SK-N-SH treated with all-trans-retinoic acid at 6 μM for 48 hours (cell line): ENCODE data around the gene CETN1.

Source experiments
- ATAC-seq: fragments of 200-7000 bp; cut with Tn5 transposase; 3 replicates; pipeline ENCODE4 v1.9.1; 2020; ENCODE audit warnings: mild to moderate bottlenecking, moderate library complexity
- ARNTL ChIP-seq: fragments of 450-650 bp; formaldehyde crosslinking; IDR thresholded peaks from 2 replicates; pipeline ENCODE4 v1.5.0; 2020; ENCODE audit warnings: low read depth, mild to moderate bottlenecking, moderate library complexity, borderline replicate concordance
- BACH2 ChIP-seq: fragments of 250-450 bp; sonication (Bioruptor Pico); IDR thresholded peaks from 2 replicates; pipeline ENCODE4 v1.9.0; 2021; ENCODE audit warnings: mild to moderate bottlenecking, borderline replicate concordance
- CSDC2 ChIP-seq: fragments of 250-450 bp; sonication (Bioruptor Pico); IDR thresholded peaks from 2 replicates; pipeline ENCODE4 v1.5.0; 2020; ENCODE audit warnings: mild to moderate bottlenecking, moderate library complexity
- ESRRG ChIP-seq: fragments of 250-450 bp; sonication (Bioruptor Pico); IDR thresholded peaks from 2 replicates; pipeline ENCODE4 v1.6.1; 2021; ENCODE audit warnings: mild to moderate bottlenecking
- GLIS3 ChIP-seq: fragments of 250-450 bp; sonication (Bioruptor Pico); IDR thresholded peaks from 2 replicates; pipeline ENCODE4 v1.5.0; 2020; ENCODE audit warnings: mild to moderate bottlenecking, moderate library complexity
- ISL1 ChIP-seq: fragments of 250-450 bp; sonication (Bioruptor Pico); IDR thresholded peaks from 2 replicates; pipeline ENCODE4 v2.1.2; 2022; ENCODE audit warnings: mild to moderate bottlenecking, moderate library complexity
- OSR1 ChIP-seq: fragments of 250-450 bp; sonication (Bioruptor Pico); IDR thresholded peaks from 2 replicates; pipeline ENCODE4 v1.8.0; 2022; ENCODE audit warnings: moderate library complexity, mild to moderate bottlenecking, inconsistent platforms
- PPARA ChIP-seq: fragments of 250-450 bp; sonication (Bioruptor Pico); IDR thresholded peaks from 2 replicates; pipeline ENCODE4 v1.5.0; 2020; ENCODE audit warnings: mild to moderate bottlenecking, borderline replicate concordance
- RARB ChIP-seq: fragments of 250-450 bp; sonication (Bioruptor Pico); IDR thresholded peaks from 2 replicates; pipeline ENCODE4 v1.8.0; 2021; ENCODE audit warnings: mild to moderate bottlenecking, moderate library complexity
- SNAI2 ChIP-seq: fragments of 250-450 bp; sonication (Bioruptor Pico); IDR thresholded peaks from 2 replicates; pipeline ENCODE4 v1.5.0; 2020; ENCODE audit warnings: mild to moderate bottlenecking, moderate library complexity
- TCF4 ChIP-seq: fragments of 250-450 bp; sonication (Bioruptor Pico); IDR thresholded peaks from 2 replicates; pipeline ENCODE4 v1.8.0; 2021; ENCODE audit warnings: mild to moderate bottlenecking, moderate library complexity, borderline replicate concordance
- TOX ChIP-seq: fragments of 250-450 bp; sonication (Bioruptor Pico); IDR thresholded peaks from 2 replicates; pipeline ENCODE4 v1.8.0; 2021; ENCODE audit warnings: mild to moderate bottlenecking, moderate library complexity, borderline replicate concordance
- ZC3H10 ChIP-seq: fragments of 250-450 bp; sonication (Bioruptor Pico); IDR thresholded peaks from 2 replicates; pipeline ENCODE4 v1.5.1; 2021; ENCODE audit warnings: mild to moderate bottlenecking, moderate library complexity
- ZFP3 ChIP-seq: fragments of 250-450 bp; sonication (Bioruptor Pico); IDR thresholded peaks from 2 replicates; pipeline ENCODE4 v1.5.0; 2020; ENCODE audit warnings: mild to moderate bottlenecking, moderate library complexity
- ZFP30 ChIP-seq: fragments of 450-650 bp; formaldehyde crosslinking; IDR thresholded peaks from 2 replicates; pipeline ENCODE4 v1.5.0; 2022; ENCODE audit warnings: mild to moderate bottlenecking, moderate library complexity
- ZNF565 ChIP-seq: fragments of 450-650 bp; formaldehyde crosslinking; conservative IDR thresholded peaks from 2 replicates; pipeline ENCODE4 v1.5.0; 2020; ENCODE audit warnings: low read depth, mild to moderate bottlenecking, moderate library complexity
- ZNF70 ChIP-seq: fragments of 450-650 bp; formaldehyde crosslinking; IDR thresholded peaks from 2 replicates; pipeline ENCODE4 v1.5.0; 2020; ENCODE audit warnings: mild to moderate bottlenecking, moderate library complexity
- ZNF8 ChIP-seq: fragments of 450-650 bp; formaldehyde crosslinking; IDR thresholded peaks from 2 replicates; pipeline ENCODE4 v1.5.0; 2020; ENCODE audit warnings: mild to moderate bottlenecking, moderate library complexity
- TF ChIP-seq, protein P1 (sequence below): fragments of 250-450 bp; sonication (Bioruptor Pico); IDR thresholded peaks from 2 replicates; pipeline ENCODE4 v1.8.0; 2020; ENCODE audit warnings: mild to moderate bottlenecking, moderate library complexity, borderline replicate concordance
- TF ChIP-seq, protein P2 (sequence below): fragments of 250-450 bp; sonication (Bioruptor Pico); IDR thresholded peaks from 2 replicates; pipeline ENCODE4 v1.5.1; 2020; ENCODE audit warnings: low read depth, mild to moderate bottlenecking, moderate library complexity
- TF ChIP-seq, protein P3 (sequence below): fragments of 250-450 bp; sonication (Bioruptor Pico); IDR thresholded peaks from 2 replicates; pipeline ENCODE4 v1.5.0; 2020; ENCODE audit warnings: mild to moderate bottlenecking, moderate library complexity
- TF ChIP-seq, protein P4 (sequence below): fragments of 250-450 bp; sonication (Bioruptor Pico); IDR thresholded peaks from 2 replicates; pipeline ENCODE4 v1.5.1; 2021; ENCODE audit warnings: mild to moderate bottlenecking, moderate library complexity
- TF ChIP-seq, protein P5 (sequence below): fragments of 250-450 bp; sonication (Bioruptor Pico); IDR thresholded peaks from 2 replicates; pipeline ENCODE4 v1.8.0; 2021; ENCODE audit warnings: low read depth, mild to moderate bottlenecking, moderate library complexity, borderline replicate concordance

The CETN1 gene

DNA sequence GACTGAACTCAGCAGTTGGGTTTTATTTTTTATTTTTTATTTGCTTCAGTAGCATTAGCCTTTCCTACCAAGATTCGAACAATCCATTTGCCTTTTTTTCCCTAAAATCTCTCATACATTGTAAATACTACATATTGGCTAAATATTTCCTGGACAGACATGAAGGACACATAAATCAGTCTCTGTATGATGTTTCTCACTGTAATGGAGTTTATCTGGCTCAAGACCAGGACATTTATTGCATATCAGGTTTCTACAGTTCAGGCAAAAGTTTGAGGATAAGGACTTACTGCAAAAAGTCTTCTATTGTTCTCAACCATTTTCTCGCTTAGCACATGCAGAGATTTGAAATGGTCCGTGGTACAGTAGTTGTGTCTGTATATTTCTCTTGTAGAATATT, 19.9 kb downstream of the CETN1 start:
- no peak for ATAC-seq

DNA sequence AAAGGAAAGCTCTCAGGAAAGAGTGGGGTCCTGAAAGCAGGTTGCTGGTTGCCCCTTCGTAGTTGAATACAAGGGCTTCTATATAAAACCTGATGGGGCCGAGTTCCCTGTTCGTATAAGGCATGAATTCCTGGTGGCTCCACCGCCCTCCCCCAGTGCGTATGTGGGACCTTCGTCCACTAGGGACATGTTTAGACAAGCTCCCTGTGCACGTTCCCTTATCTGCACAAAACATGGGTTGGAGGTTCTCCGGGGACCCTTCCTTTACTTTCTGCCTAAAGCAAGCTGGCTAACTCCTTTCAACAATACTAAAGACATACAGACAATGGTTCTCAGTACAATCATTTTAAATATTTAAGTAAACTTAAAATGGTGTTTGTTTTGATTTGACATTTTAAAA, 24.6 kb downstream of the CETN1 start:
- TF ChIP-seq ZFP30 (CRISPR knock-in tag) (no peak), TOX (CRISPR knock-in tag) (no peak), PPARA (no peak), CSDC2 (no peak), ZNF565 (no peak), ISL1 (CRISPR knock-in tag) (no peak), ZC3H10 (CRISPR knock-in tag) (no peak), RARB (CRISPR knock-in tag) (no peak), GLIS3 (CRISPR knock-in tag) (no peak)
- TF ChIP-seq, protein P1, sequence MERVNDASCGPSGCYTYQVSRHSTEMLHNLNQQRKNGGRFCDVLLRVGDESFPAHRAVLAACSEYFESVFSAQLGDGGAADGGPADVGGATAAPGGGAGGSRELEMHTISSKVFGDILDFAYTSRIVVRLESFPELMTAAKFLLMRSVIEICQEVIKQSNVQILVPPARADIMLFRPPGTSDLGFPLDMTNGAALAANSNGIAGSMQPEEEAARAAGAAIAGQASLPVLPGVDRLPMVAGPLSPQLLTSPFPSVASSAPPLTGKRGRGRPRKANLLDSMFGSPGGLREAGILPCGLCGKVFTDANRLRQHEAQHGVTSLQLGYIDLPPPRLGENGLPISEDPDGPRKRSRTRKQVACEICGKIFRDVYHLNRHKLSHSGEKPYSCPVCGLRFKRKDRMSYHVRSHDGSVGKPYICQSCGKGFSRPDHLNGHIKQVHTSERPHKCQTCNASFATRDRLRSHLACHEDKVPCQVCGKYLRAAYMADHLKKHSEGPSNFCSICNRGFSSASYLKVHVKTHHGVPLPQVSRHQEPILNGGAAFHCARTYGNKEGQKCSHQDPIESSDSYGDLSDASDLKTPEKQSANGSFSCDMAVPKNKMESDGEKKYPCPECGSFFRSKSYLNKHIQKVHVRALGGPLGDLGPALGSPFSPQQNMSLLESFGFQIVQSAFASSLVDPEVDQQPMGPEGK (CRISPR knock-in tag) = no peak
- ATAC-seq = no peak

More for the DNA sequence above, 19.9 kb downstream of the CETN1 start:
- no peak for TF ChIP-seq BACH2 (CRISPR knock-in tag)
- TF ChIP-seq GLIS3 (CRISPR knock-in tag) = no peak
- no peak for TF ChIP-seq ZFP30 (CRISPR knock-in tag)
- TF ChIP-seq ZNF8 = no peak
- no peak for TF ChIP-seq RARB (CRISPR knock-in tag)
- no peak for TF ChIP-seq ESRRG (CRISPR knock-in tag)
- TF ChIP-seq, protein P2, sequence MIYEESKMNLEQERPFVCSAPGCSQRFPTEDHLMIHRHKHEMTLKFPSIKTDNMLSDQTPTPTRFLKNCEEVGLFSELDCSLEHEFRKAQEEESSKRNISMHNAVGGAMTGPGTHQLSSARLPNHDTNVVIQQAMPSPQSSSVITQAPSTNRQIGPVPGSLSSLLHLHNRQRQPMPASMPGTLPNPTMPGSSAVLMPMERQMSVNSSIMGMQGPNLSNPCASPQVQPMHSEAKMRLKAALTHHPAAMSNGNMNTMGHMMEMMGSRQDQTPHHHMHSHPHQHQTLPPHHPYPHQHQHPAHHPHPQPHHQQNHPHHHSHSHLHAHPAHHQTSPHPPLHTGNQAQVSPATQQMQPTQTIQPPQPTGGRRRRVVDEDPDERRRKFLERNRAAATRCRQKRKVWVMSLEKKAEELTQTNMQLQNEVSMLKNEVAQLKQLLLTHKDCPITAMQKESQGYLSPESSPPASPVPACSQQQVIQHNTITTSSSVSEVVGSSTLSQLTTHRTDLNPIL = no peak
- TF ChIP-seq ZNF70 (CRISPR knock-in tag) = no peak
- TF ChIP-seq ZFP3 (CRISPR knock-in tag) = no peak
- no peak for TF ChIP-seq TCF4 (CRISPR knock-in tag)
- TF ChIP-seq OSR1 (CRISPR knock-in tag) = no peak
- no peak for TF ChIP-seq ISL1 (CRISPR knock-in tag)
- TF ChIP-seq ARNTL = no peak
- TF ChIP-seq, protein P3, sequence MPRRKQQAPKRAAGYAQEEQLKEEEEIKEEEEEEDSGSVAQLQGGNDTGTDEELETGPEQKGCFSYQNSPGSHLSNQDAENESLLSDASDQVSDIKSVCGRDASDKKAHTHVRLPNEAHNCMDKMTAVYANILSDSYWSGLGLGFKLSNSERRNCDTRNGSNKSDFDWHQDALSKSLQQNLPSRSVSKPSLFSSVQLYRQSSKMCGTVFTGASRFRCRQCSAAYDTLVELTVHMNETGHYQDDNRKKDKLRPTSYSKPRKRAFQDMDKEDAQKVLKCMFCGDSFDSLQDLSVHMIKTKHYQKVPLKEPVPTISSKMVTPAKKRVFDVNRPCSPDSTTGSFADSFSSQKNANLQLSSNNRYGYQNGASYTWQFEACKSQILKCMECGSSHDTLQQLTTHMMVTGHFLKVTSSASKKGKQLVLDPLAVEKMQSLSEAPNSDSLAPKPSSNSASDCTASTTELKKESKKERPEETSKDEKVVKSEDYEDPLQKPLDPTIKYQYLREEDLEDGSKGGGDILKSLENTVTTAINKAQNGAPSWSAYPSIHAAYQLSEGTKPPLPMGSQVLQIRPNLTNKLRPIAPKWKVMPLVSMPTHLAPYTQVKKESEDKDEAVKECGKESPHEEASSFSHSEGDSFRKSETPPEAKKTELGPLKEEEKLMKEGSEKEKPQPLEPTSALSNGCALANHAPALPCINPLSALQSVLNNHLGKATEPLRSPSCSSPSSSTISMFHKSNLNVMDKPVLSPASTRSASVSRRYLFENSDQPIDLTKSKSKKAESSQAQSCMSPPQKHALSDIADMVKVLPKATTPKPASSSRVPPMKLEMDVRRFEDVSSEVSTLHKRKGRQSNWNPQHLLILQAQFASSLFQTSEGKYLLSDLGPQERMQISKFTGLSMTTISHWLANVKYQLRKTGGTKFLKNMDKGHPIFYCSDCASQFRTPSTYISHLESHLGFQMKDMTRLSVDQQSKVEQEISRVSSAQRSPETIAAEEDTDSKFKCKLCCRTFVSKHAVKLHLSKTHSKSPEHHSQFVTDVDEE (CRISPR knock-in tag) = no peak
- no peak for TF ChIP-seq ZC3H10 (CRISPR knock-in tag)
- TF ChIP-seq PPARA = no peak
- no peak for TF ChIP-seq ZNF565
- no peak for TF ChIP-seq TOX (CRISPR knock-in tag)
- TF ChIP-seq SNAI2 (CRISPR knock-in tag) = no peak
- TF ChIP-seq, protein P4, sequence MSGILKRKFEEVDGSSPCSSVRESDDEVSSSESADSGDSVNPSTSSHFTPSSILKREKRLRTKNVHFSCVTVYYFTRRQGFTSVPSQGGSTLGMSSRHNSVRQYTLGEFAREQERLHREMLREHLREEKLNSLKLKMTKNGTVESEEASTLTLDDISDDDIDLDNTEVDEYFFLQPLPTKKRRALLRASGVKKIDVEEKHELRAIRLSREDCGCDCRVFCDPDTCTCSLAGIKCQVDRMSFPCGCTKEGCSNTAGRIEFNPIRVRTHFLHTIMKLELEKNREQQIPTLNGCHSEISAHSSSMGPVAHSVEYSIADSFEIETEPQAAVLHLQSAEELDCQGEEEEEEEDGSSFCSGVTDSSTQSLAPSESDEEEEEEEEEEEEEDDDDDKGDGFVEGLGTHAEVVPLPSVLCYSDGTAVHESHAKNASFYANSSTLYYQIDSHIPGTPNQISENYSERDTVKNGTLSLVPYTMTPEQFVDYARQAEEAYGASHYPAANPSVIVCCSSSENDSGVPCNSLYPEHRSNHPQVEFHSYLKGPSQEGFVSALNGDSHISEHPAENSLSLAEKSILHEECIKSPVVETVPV = no peak

DNA sequence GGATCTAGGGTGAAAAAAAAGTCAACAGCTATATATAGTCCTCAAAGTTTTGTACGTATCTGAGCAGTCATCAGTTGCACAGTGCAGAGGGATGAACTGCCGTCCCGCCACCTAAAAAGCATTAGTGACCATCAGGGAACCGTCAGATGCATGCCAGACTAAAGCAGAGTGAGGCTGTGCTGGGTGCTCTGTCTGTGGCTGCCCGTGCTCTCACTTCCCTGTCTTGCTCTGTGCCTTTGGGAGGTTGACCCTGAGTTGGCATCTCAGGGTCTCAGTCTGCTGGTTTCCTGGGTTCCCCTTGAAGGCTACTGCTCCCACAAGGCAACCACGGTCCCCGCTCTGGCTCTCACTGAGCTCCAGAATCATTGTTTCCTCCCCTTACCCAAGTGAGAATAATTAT, 27.8 kb downstream of the CETN1 start:
- no peak for ATAC-seq
- TF ChIP-seq ZNF8 (no peak), GLIS3 (CRISPR knock-in tag) (no peak), ZFP30 (CRISPR knock-in tag) (no peak), PPARA (no peak), SNAI2 (CRISPR knock-in tag) (no peak), ZC3H10 (CRISPR knock-in tag) (no peak), ARNTL (no peak), CSDC2 (no peak), ESRRG (CRISPR knock-in tag) (no peak), TOX (CRISPR knock-in tag) (no peak)
- TF ChIP-seq, protein P2 = no peak
- TF ChIP-seq, protein P4 = no peak
- TF ChIP-seq, protein P5, sequence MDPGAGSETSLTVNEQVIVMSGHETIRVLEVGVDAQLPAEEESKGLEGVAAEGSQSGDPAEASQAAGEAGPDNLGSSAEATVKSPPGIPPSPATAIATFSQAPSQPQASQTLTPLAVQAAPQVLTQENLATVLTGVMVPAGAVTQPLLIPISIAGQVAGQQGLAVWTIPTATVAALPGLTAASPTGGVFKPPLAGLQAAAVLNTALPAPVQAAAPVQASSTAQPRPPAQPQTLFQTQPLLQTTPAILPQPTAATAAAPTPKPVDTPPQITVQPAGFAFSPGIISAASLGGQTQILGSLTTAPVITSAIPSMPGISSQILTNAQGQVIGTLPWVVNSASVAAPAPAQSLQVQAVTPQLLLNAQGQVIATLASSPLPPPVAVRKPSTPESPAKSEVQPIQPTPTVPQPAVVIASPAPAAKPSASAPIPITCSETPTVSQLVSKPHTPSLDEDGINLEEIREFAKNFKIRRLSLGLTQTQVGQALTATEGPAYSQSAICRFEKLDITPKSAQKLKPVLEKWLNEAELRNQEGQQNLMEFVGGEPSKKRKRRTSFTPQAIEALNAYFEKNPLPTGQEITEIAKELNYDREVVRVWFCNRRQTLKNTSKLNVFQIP (CRISPR knock-in tag) = no peak
